ENCODE results near the gene HOXA6. TPM values are rescaled to one million over a fixed set of nuclear protein-coding genes. Genes with fewer than 3 reads are reported as not detected.

HOXA6 gene
- total and polyA plus RNA-seq, 2 of the 4 experiments (the other 2 are of a cell fraction) = 1.4 to 1.8 TPM

DNA sequence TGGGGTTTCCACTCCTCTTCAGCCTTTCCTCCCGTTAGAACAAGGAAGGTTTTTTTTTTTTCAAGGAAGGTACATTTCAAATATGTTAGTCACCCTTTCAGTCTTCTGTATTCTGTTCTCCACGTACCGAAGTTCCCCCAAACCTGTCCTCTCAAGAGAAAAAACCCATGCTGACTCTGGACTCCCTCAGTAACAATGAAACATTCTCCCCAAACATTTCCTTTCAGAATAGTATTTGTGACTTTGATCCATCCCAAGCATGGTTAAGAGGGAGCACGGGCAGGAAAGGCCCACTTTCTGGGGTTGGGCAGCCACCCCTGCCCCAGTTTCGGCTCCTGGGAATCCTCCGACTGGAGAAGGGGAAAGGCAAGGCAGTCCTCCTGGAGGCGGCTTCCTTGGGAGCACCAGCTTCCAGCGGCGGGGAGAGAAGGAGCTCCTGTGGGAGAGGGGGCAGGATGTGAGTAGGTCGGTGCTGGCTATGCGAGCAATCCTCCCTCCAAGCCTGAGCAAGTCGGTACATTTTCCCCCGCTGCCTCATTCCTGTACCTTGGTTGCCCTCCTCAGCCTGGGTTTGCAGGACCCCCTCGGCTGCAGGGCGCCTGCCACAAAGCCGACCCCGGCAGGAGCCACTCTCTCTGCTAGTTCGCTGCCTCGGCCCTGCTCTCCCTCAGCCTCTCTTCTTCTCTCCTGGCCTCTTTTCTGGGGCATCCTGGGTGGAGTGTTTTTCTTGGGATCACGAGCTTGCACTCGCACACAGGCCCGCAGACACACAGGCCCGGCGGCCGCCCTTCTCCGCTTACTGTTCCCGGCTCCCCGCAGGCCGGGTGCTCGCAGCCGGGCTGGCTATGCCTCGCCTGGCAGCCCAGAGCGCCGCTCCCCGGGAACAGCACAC lies 49.6 kb downstream of the HOXA6 start:
- H3K18ac ChIP-seq (ENCODE audit: low read depth, low read length) = peak overlapping the region; percentile 63
- peak overlapping the region; percentile 92 for H3K4me3 ChIP-seq (ENCODE audit: insufficient read depth, low read depth, low read length)
- peak overlapping the region; percentile 99 for H3K9ac ChIP-seq (ENCODE audit: low read depth, low read length)
- peak overlapping the region; percentile 88 for H4K91ac ChIP-seq (ENCODE audit: insufficient read depth, low read depth, low read length)
- H3K4me1 ChIP-seq (ENCODE audit: control insufficient read depth, insufficient read depth, low read length) = peaks cover 8% of the 10 kb centered on the region
- peak overlapping the region; percentile 38 for H2AFZ ChIP-seq (replicated peaks; ENCODE audit: low read length, poor library complexity)
- H2AK5ac ChIP-seq (ENCODE audit: low read depth, low read length) = peak overlapping the region; percentile 60
- TF ChIP-seq, protein P1, sequence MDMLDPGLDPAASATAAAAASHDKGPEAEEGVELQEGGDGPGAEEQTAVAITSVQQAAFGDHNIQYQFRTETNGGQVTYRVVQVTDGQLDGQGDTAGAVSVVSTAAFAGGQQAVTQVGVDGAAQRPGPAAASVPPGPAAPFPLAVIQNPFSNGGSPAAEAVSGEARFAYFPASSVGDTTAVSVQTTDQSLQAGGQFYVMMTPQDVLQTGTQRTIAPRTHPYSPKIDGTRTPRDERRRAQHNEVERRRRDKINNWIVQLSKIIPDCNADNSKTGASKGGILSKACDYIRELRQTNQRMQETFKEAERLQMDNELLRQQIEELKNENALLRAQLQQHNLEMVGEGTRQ (IDR thresholded peaks at IDR 0.05; ENCODE audit: low read depth, low read length) = no peak
- TF ChIP-seq CHD1 (IDR thresholded peaks at IDR 0.05; ENCODE audit: low read depth, low read length) = peak; percentile 24; the same call in 1 of the 2 replicates
- TF ChIP-seq, protein P2, sequence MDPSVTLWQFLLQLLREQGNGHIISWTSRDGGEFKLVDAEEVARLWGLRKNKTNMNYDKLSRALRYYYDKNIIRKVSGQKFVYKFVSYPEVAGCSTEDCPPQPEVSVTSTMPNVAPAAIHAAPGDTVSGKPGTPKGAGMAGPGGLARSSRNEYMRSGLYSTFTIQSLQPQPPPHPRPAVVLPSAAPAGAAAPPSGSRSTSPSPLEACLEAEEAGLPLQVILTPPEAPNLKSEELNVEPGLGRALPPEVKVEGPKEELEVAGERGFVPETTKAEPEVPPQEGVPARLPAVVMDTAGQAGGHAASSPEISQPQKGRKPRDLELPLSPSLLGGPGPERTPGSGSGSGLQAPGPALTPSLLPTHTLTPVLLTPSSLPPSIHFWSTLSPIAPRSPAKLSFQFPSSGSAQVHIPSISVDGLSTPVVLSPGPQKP (IDR thresholded peaks at IDR 0.05; ENCODE audit: borderline replicate concordance, low read depth, low read length) = no peak
- no peak for TF ChIP-seq POLR2A (IDR thresholded peaks at IDR 0.05; ENCODE audit: low read depth, low read length)
- peak overlapping the region; percentile 65; a peak in 3 of 4 replicates for H4K8ac ChIP-seq (ENCODE audit: low read depth in 2 of 2, low read length in 2 of 2)
- peak overlapping the region; percentile 98 for H3K27ac ChIP-seq (ENCODE audit: insufficient read depth, low read length)
- ChIA-PET POLR2A (ENCODE audit: unreplicated experiment) (interaction anchor here (1.0 to 1.9 kb wide), 3 partner anchors 16 to 26 kb away, joined by 3 to 4 read pairs (median 3); no protein-coding TSS in a partner anchor), CTCF (interaction anchor here (0.7 to 1.6 kb wide), 6 partner anchors 13 to 411 kb away, joined by 3 to 4 read pairs (median 3); no protein-coding TSS in a partner anchor)
- no peaks in the 10 kb centered on the region for H3K27me3 ChIP-seq (ENCODE audit: control insufficient read depth, insufficient read depth, low read length)
- H3K36me3 ChIP-seq (ENCODE audit: control insufficient read depth, insufficient read depth, low read length) = peaks cover 10% of the 10 kb centered on the region
- ATAC-seq (ENCODE audit: low read depth) (no peak), DNase-seq (peak; percentile 52)
- H3K23ac ChIP-seq (ENCODE audit: low read depth, low read length) = peak overlapping the region; percentile 100
- peak overlapping the region; percentile 72 for H4K5ac ChIP-seq (ENCODE audit: low read depth, low read length)
- BruUV-seq (replicated peaks) = no TSS peak
- H3K14ac ChIP-seq (replicated peaks; ENCODE audit: low read depth, low read length) = peak overlapping the region; percentile 90
- peak overlapping the region; percentile 80 for H3K4me2 ChIP-seq (ENCODE audit: low read depth, low read length)
- 0% methylated on average over 15 of the region's 35 CpGs; no CpG with 5 or more reads in 1 of the 2 experiments for WGBS, 2 experiments (ENCODE audit: extremely low coverage in 2 of 2, insufficient read length in 1 of 2)
- H3K79me1 ChIP-seq (ENCODE audit: low read depth in 1 of 2, low read length in 2 of 2) = peaks cover 10 to 20% of the 10 kb centered on the region in 2 experiments; a peak in 3 of 4 replicates
- H3K9me1 ChIP-seq (ENCODE audit: insufficient read depth, low read length) = no peaks in the 10 kb centered on the region
- H2BK20ac ChIP-seq (ENCODE audit: low read depth, low read length) = no peak overlapping the region
- intact Hi-C loops (cut with micrococcal nuclease) = loop anchor here (1.0 to 2.0 kb wide), 6 partner anchors 25 to 411 kb away; partner anchors contain the start of gene SKAP2
- H4K20me1 ChIP-seq (ENCODE audit: insufficient read depth, low read length) = peaks cover 13% of the 10 kb centered on the region
- peak overlapping the region; percentile 91 for H2BK5ac ChIP-seq (ENCODE audit: low read depth, low read length, poor library complexity, severe bottlenecking)
- peak overlapping the region; percentile 93 for H3K56ac ChIP-seq (ENCODE audit: extremely low read depth, insufficient read depth, low read length)
- peak overlapping the region; percentile 79 for H3K4ac ChIP-seq (ENCODE audit: low read depth, low read length)
- H2AK9ac ChIP-seq (replicated peaks; ENCODE audit: low read depth, low read length, poor library complexity) = peak overlapping the region; percentile 59
- no peak overlapping the region; the same call in 1 of the 3 replicates for H2BK15ac ChIP-seq (ENCODE audit: low read depth, low read length)
- dilution Hi-C loops (cut with HindIII; ENCODE audit: low sequenced_read_pairs, unreplicated experiment) = no loop called here
- H2BK120ac ChIP-seq (ENCODE audit: low read depth, low read length) = peak overlapping the region; percentile 78
- H3K9me3 ChIP-seq (ENCODE audit: control insufficient read depth, insufficient read depth, low read length) = no peaks in the 10 kb centered on the region
- in situ Hi-C loops (cut with MboI; ENCODE audit: low sequenced_read_pairs) = no loop called here
